CD4-positive, alpha-beta T cell treated with Interleukin-6 for 4 hours (primary cell): ENCODE measurements around the gene DVL1.
"Not testable (repeated sequence)": the region's sequence is repeated elsewhere in the genome, so short reads cannot be mapped to it uniquely, and the experiment has no call there.

Experiments used
- DNase-seq: peaks from one replicate; pipeline ENCODE4 v3.0.0-alpha.2; 2020; ENCODE audit warnings: mixed read lengths

The DVL1 gene

GRCh38 chr1:1373051-1373814, 24.0 kb upstream of the DVL1 start:
- no peak for DNase-seq

GRCh38 chr1:1371746-1372711, 22.8 kb upstream of the DVL1 start:
- DNase-seq: peak; percentile 80

GRCh38 chr1:1371364-1371745, 22.1 kb upstream of the DVL1 start:
- peak; percentile 42 for DNase-seq

- DNase-seq: no peak
Measured at GRCh38 chr1:1370771-1371300, 21.6 kb upstream of the DVL1 start.

GRCh38 chr1:1370094-1370493, 20.9 kb upstream of the DVL1 start:
- DNase-seq: not testable (repeated sequence)

GRCh38 chr1:1367315-1367714, 18.1 kb upstream of the DVL1 start:
- no peak for DNase-seq

- DNase-seq: no peak
Measured at GRCh38 chr1:1366699-1367066, 17.5 kb upstream of the DVL1 start.

GRCh38 chr1:1365875-1366698, 16.9 kb upstream of the DVL1 start:
- no peak for DNase-seq

GRCh38 chr1:1364266-1364665, 15.0 kb upstream of the DVL1 start:
- DNase-seq: no peak

GRCh38 chr1:1361982-1362423, 12.8 kb upstream of the DVL1 start:
- no peak for DNase-seq

- DNase-seq: no peak
Measured at GRCh38 chr1:1361233-1361981, 12.2 kb upstream of the DVL1 start.

- DNase-seq: no peak
Measured at GRCh38 chr1:1360506-1361169, 11.4 kb upstream of the DVL1 start.

- no peak for DNase-seq
Measured at GRCh38 chr1:1359664-1360468, 10.6 kb upstream of the DVL1 start.

GRCh38 chr1:1359308-1359663, 10.1 kb upstream of the DVL1 start:
- DNase-seq: peak; percentile 16

- no peak for DNase-seq
Measured at GRCh38 chr1:1358433-1359271, 9.4 kb upstream of the DVL1 start, which contains the start of gene MXRA8. TSS of gene MXRA8 (minus strand) at chr1:1358555. CDS start at chr1:1358504, 51 bp downstream.

- no peak for DNase-seq
Measured at GRCh38 chr1:1357871-1358432, 8.7 kb upstream of the DVL1 start.

- DNase-seq: no peak
Measured at GRCh38 chr1:1356796-1357401, 7.7 kb upstream of the DVL1 start.

- DNase-seq: no peak
Measured at GRCh38 chr1:1356166-1356795, 7.1 kb upstream of the DVL1 start.
